IPS-15b (cell line): ENCODE results near the gene DGKD.

ENCODE experiments used
- H3K27me3 ChIP-seq: one replicate; pipeline ENCODE4 v1.6.1; 2013; ENCODE audit warnings: low read length; ENCODE audit not compliant: control insufficient read depth, insufficient read depth
- H3K36me3 ChIP-seq: one replicate; pipeline ENCODE4 v1.6.1; 2013; ENCODE audit warnings: low read length; ENCODE audit not compliant: control insufficient read depth, insufficient read depth
- H3K4me1 ChIP-seq: one replicate; pipeline ENCODE4 v1.6.1; 2013; ENCODE audit warnings: mild to moderate bottlenecking, low read length; ENCODE audit not compliant: control insufficient read depth, insufficient read depth
- H3K4me3 ChIP-seq: one replicate; pipeline ENCODE4 v1.5.1; 2013; ENCODE audit warnings: low read depth, low read length
- H3K9ac ChIP-seq: one replicate; pipeline ENCODE4 v1.6.1; 2013; ENCODE audit warnings: low read depth, mild to moderate bottlenecking, low read length
- H3K9me3 ChIP-seq: one replicate; pipeline ENCODE4 v1.6.1; 2013; ENCODE audit warnings: mild to moderate bottlenecking, low read length; ENCODE audit not compliant: control insufficient read depth, insufficient read depth

DGKD gene

DNA sequence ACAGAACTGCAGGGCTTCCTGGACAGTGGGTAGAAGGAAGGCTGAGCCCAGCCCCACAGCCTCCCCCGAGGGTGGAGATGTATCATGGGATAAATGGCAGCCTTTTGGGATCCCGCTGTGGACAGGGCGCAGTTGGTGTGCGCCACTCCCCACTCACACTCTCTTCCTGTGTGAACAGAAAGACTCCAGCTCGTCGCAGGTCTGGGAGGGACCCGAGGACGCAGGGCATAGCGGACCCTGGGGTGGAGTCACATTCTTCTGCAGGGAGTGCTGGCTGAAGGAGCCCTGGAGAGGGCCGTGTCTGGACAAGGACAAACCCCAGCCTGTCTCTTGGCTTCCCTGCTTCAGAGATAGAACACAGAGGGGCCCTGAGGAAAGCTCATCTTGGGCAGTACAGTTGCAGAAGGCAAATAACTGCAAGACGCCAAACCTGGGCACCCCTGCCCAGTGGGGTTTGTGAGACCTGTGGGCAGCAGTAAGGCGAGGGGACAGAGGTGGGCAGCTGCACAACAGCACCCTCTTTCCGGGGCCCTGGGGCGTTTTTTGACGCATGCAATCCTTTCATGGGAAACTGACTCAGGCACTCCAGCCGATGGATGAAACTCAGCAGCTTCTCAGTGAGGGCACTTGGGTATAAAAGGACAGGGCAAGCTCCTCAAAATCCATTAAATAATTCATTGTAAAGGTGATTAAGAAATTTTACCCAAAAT lies 110.4 kb downstream of the DGKD start:
- no peak overlapping the region for H3K9ac ChIP-seq
- no peak overlapping the region for H3K4me3 ChIP-seq
- no peaks in the 10 kb centered on the region for H3K4me1 ChIP-seq
- no peaks in the 10 kb centered on the region for H3K9me3 ChIP-seq
- H3K36me3 ChIP-seq = peaks cover 23% of the 10 kb centered on the region
- no peaks in the 10 kb centered on the region for H3K27me3 ChIP-seq

GRCh38 chr2:233466991-233467603 lies 112.8 kb downstream of the DGKD start:
- Histone ChIP-seq H3K4me3 (no peak overlapping the region), H3K27me3 (no peaks in the 10 kb centered on the region), H3K36me3 (peaks cover 29% of the 10 kb centered on the region), H3K9me3 (no peaks in the 10 kb centered on the region), H3K4me1 (no peaks in the 10 kb centered on the region), H3K9ac (no peak overlapping the region)

DNA sequence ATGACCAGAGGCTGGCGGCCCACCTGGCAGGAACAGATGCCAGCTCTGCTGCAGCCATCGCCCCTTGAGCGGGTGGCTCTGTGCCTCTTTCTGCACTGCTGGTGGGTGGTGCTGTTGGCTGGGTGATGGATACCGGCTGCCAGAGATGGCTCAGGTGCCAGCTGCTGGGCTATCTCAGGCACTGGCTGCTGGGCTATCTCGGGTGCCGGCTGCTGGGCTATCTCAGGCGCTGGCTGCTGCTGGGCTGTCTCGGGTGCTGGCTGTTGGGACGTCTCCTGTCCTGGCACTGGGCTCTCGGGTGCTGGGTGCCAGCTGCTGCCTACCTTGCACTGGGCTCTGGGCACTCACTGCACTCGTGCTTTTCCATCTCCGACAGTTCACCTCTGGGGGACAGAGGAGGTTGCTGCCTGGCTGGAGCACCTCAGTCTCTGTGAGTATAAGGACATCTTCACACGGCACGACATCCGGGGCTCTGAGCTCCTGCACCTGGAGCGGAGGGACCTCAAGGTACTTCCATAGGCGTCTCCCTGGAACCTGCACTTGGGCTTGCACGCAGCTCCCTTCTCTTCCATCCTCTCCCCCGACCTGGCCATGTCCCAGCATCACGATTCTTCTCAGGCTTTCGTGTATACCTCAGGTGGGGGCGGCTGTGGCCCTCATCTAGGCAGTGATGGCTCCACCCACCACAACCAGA lies 113.9 kb downstream of the DGKD start:
- Histone ChIP-seq H3K27me3 (no peaks in the 10 kb centered on the region), H3K9ac (no peak overlapping the region), H3K4me1 (no peaks in the 10 kb centered on the region), H3K4me3 (no peak overlapping the region), H3K9me3 (no peaks in the 10 kb centered on the region), H3K36me3 (peaks cover 23% of the 10 kb centered on the region)

GRCh38 chr2:233468741-233469110 lies 114.4 kb downstream of the DGKD start:
- Histone ChIP-seq H3K4me3 (no peak overlapping the region), H3K36me3 (peaks cover 18% of the 10 kb centered on the region), H3K9me3 (no peaks in the 10 kb centered on the region), H3K27me3 (no peaks in the 10 kb centered on the region), H3K4me1 (no peaks in the 10 kb centered on the region), H3K9ac (no peak overlapping the region)

- no peaks in the 10 kb centered on the region for H3K9me3 ChIP-seq
- H3K36me3 ChIP-seq = peaks cover 17% of the 10 kb centered on the region
- H3K4me1 ChIP-seq = no peaks in the 10 kb centered on the region
- no peaks in the 10 kb centered on the region for H3K27me3 ChIP-seq
- H3K9ac ChIP-seq = no peak overlapping the region
- H3K4me3 ChIP-seq = no peak overlapping the region
These were observed 115.1 kb downstream of the DGKD start for GRCh38 chr2:233469261-233470010.

- Histone ChIP-seq H3K9me3 (no peaks in the 10 kb centered on the region), H3K4me1 (no peaks in the 10 kb centered on the region), H3K27me3 (no peaks in the 10 kb centered on the region), H3K36me3 (peaks cover 17% of the 10 kb centered on the region), H3K4me3 (no peak overlapping the region), H3K9ac (no peak overlapping the region)
These were observed 115.9 kb downstream of the DGKD start for GRCh38 chr2:233470011-233470687.

- no peak overlapping the region for H3K9ac ChIP-seq
- no peaks in the 10 kb centered on the region for H3K27me3 ChIP-seq
- H3K9me3 ChIP-seq = no peaks in the 10 kb centered on the region
- H3K36me3 ChIP-seq = peaks cover 17% of the 10 kb centered on the region
- H3K4me1 ChIP-seq = no peaks in the 10 kb centered on the region
- no peak overlapping the region for H3K4me3 ChIP-seq
These were observed 116.5 kb downstream of the DGKD start for GRCh38 chr2:233470839-233471238.

- Histone ChIP-seq H3K9me3 (no peaks in the 10 kb centered on the region), H3K36me3 (peaks cover 17% of the 10 kb centered on the region), H3K4me3 (no peak overlapping the region), H3K9ac (no peak overlapping the region), H3K4me1 (no peaks in the 10 kb centered on the region), H3K27me3 (no peaks in the 10 kb centered on the region)
These were observed 117.2 kb downstream of the DGKD start for GRCh38 chr2:233471291-233472035.

DNA sequence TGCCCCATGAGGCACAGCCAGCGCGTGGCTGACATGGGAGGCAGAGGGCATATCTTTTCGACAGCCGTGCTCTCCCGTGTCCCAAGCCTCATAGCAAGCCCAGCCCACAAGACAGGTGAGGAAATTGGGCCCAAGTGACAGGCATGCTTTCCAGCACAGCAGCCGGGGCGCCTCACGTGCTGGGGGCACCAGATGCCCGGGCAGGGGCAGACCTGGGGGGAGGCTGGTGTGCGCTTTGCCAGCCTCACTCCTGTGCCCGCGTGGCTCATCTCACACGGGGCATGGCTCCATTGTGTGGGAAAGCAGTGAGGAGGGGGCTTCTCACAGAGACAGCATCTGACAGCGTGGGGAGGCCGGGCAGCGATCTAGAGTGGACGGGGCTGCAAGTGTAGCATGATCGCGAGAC lies 119.1 kb downstream of the DGKD start:
- H3K9me3 ChIP-seq = no peaks in the 10 kb centered on the region
- no peak overlapping the region for H3K4me3 ChIP-seq
- no peak overlapping the region for H3K9ac ChIP-seq
- H3K36me3 ChIP-seq = peaks cover 11% of the 10 kb centered on the region
- H3K27me3 ChIP-seq = no peaks in the 10 kb centered on the region
- no peaks in the 10 kb centered on the region for H3K4me1 ChIP-seq

- H3K36me3 ChIP-seq = peaks cover 8% of the 10 kb centered on the region
- H3K9ac ChIP-seq = no peak overlapping the region
- H3K4me3 ChIP-seq = no peak overlapping the region
- H3K27me3 ChIP-seq = no peaks in the 10 kb centered on the region
- H3K4me1 ChIP-seq = no peaks in the 10 kb centered on the region
- H3K9me3 ChIP-seq = no peaks in the 10 kb centered on the region
These were observed 119.6 kb downstream of the DGKD start for GRCh38 chr2:233473878-233474277.
